ENCODE data around the gene LAMC3. TPM values are rescaled to one million over a fixed set of nuclear protein-coding genes. Genes with fewer than 3 reads are reported as not detected.
"Not testable (repeated sequence)": the region's sequence is repeated elsewhere in the genome, so short reads cannot be mapped to it uniquely, and the experiment has no call there.

The LAMC3 gene
- total RNA-seq, 1 donor from 2014 or later, result 0.52 TPM

DNA sequence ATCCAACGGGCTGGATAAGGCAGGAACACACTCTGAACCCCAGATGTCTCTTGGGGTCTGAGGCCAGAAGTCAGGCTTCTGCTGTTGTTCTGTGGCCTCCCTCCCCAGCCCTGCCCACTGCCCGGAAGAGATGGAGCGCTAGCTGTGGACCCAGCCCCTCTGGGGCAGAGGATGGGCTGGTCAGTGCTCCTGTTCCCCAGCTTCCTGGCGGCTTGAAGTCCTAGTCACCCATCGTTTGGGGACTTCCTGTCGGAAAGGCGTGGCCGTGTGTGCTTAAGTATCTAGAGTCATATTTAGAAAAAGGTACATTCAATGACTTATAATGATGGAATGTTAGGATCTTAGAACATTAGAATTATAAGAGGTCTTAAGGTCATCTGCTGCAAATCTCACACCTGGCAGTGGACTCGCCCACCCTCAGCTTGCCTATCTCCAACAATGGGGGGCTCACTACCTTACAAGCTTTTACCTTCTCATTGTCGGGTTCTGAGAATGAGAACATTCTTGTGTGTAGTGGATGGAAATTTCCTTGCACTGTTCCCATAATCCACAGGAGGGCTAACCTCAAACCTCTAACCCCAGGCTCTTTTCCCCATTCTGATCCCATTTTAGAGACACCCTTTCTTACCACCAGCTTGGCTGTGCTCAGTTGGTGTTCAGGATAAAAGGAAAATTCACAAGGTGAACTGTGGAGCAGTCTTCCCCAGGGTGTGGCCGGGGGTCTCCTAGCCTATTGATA, 74.0 kb downstream of the LAMC3 start:
- peak; percentile 52 for ATAC-seq

DNA sequence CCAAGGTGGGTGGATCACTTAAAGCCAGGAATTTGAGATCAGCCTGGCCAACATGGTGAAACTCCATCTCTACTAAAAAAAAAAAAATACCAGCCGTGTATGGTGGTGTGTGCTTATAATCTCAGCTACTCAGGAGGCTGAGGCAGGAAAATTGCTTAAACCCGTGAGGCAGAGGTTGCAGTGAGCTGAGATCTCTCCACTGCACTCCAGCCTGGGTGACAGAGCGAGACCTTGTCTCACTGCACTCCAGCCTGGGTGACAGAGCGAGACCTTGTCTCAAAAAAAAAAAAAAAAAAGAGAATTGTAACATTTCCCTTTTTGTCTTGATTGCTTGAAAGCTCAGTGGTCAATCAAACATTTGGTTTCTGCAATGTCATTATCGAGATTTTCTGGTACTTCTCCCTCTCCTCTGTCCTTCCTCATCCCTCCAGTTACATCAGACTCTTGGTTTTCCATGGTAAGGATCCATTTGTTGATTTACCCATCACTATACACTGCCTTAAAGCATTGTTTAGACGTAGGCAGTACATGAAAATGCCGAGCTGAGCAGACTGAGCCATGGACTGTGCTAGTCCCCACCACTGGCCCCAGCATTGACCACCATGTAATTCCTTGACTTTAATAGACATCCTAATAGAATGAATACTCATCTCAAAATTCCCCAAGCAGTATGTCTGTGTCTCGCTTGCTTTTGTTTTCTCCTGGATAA, 75.8 kb downstream of the LAMC3 start:
- no peak for ATAC-seq

DNA sequence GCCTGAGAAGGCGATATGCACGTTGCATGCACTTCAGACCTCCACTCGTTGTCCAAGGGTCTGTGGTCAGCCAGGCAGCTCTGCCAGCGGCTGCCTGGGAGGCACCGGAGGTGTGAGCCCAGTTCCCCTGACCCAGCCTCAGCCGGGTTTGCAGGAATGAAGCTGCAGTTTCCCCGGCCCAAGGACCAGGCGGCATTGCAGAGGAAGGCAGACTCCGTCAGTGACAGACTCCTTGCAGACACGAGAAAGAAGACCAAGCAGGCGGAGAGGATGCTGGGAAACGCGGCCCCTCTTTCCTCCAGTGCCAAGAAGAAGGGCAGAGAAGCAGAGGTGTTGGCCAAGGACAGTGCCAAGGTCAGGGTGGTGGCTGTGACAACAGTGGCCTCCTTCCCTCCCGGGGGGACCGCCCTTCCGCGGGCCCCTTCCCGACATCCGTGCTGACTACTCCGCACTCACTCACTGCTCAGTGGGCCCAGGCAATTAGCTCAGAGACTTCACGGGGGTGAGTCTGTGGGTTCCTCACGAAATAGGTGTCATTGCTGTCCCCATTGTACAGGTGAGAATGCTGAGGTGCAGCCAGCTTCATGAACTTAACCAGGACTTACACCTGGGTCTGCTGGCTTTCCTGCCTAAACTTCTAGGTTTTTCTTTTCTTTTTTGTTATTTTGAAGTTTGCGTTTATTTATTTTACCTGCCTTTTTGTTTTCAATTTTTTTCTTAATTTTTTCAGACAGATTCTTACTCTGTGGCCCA, 76.6 kb downstream of the LAMC3 start:
- no peak for ATAC-seq

DNA sequence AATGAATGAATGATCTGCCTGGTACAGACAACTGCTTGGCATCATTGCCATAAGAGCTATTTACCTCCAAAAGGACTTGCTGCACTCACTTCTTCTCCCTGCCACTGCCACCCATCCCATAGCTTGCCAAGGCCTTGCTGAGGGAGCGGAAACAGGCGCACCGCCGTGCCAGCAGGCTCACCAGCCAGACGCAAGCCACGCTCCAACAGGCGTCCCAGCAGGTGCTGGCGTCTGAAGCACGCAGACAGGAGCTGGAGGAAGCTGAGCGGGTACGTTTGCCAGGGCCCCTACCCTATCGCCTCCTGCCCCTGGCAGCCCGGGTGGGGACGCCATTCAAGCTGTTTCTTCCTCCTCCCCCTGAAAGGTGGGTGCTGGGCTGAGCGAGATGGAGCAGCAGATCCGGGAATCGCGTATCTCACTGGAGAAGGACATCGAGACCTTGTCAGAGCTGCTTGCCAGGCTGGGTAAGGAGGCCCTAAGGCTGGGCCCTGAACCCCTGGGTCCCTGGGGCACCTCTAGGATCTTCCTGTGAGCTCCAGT, 78.5 kb downstream of the LAMC3 start:
- ATAC-seq, result no peak

DNA sequence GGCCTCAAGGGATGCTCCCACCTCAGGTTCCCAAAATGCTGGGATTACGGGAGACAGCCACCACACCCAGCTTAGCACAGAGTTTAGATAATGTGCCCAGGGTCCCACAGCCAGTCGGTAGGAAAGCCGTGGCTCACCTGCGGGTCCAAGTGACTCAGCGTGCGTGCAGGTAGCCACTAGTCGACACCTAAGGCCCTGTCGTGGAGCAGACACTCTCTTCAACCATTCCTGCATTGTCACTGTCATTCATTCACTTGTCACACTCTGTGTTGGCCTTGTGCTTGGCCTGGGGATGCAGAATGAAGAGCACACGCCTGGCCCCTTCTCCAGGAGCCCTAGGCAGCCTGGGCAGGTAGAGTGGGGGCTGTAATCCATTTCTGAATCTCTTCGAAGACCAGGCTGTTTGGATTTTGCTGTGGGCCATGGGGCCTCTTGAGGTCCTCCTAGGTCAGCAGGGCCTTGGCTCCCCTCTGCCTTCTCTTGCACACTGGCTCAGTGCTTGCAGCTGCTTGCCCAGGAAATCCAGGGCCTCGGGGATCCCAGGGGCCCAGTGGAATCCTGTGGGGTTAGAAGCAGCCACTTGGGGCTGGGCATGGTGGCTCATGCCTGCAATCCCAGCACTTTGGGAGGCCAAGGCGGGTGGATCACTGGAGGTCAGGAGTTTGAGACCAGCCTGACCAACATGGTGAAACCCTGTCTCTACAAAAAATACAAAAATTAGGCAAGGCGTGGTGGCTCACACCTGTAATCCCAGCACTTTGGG, 81.2 kb downstream of the LAMC3 start:
- no peak for ATAC-seq

DNA sequence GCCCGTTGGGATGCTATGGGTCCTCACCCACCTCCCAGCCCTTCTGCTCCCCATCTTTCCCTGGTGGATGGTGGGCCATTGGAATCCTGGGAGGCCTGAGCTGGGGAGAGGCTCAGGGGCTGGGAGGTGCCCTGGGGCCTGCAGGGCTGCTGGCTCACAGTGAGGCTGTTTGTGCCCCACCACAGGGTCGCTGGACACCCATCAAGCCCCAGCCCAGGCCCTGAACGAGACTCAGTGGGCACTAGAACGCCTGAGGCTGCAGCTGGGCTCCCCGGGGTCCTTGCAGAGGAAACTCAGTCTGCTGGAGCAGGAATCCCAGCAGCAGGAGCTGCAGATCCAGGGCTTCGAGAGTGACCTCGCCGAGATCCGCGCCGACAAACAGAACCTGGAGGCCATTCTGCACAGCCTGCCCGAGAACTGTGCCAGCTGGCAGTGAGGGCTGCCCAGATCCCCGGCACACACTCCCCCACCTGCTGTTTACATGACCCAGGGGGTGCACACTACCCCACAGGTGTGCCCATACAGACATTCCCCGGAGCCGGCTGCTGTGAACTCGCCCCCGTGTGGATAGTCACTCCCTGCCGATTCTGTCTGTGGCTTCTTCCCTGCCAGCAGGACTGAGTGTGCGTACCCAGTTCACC, 82.5 kb downstream of the LAMC3 start:
- ATAC-seq, result no peak

DNA sequence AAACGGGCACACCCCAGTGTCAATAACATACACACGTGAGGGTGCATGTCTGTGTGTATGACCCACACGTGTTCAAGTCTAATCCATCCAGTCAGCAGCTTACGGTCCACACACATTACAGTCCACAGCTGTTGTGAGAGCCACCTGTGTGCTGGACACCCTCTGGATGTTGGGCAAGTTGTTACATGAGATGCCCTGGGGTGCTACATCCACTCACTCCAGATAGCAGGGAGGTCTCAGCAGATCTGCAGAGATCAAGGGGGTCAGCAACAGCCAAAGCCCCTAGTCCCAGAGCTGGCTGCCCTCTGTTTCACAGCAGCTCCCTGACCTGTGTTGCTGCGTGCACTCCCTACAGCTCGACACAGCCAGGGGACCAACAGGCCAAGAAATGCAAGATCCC, 83.1 kb downstream of the LAMC3 start:
- no peak for ATAC-seq

DNA sequence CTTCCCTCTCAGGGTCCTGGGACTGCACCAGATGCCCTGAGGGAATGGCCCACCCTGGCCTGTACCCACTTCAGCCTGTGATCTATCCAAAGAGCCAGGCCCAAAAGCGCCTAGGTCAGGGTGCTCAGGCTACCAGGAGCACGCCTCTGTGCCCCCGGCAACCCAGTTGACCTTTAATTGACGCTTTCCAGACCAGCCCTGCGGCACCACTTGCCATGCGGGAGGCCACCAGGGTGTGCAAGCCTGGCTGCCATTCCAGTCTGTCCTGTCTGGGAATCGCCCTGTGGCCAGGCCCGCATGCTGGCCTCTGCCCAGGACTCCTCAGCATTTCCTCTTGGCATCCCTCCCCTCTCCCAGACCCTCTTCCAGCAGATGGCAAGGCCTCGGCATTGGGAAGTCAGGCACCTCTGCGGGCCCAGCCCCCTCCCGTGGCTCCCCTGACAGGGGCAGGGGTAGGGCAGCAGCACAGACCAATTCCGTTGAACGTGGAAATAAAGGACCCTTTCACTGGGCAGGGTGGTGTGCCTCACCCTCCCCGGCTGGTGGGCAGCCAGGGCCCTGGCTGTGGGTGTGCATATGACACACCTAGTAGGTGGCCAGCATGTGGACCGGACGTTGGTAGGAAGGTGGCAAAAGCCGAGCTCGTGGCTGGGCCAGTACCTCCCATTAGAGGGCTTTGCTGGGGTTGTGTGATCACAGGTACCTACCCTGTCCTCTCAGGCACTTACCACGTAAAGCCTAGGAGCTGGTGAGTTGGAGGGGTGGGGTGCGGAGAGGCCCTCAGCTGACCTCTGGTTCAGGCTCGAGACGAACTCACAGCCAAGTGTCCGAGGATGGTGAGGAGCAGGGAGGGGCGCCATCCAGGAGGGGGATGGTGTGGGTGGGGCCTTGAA, 83.8 kb downstream of the LAMC3 start:
- ATAC-seq, result peak; percentile 32

DNA sequence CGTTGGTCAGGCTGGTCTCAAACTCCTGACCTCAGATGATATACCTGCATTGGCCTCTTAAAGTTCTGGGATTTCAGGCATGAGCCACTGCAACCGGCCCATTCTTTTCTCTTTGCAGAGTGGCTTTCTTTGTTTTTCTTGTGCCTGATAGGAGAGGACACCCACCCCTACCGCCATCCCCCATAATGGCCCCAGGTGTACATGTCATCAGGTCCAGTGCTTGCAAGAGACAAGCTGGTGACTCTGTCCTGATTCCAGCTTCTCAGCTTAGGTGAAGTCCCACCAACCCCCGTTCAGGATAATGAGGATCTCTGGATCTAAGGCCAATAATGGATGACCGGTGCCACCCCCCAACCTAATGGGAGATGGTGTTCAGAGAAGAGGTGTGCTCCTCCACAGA, 85.0 kb downstream of the LAMC3 start:
- ATAC-seq, result no peak

DNA sequence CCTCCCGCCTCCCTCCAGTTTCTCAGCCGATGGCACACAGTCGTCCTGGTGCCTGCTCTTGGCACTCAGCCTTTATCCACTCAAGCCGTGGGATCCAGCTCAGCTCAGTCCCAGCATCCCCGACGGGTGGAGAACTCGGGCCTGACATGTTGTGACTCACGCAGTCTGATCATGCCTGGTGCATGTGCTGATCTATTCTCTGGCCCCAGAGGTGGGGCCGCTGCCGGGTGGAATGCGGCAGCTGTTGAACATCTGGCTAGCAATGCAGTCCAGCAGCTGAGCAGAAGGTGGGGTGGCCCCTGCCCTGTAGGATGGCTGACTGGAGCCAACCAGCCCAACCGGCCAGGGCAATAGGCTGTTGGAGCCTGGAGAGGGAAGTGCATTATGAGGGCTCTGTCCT, 85.6 kb downstream of the LAMC3 start:
- ATAC-seq, result peak; percentile 84

DNA sequence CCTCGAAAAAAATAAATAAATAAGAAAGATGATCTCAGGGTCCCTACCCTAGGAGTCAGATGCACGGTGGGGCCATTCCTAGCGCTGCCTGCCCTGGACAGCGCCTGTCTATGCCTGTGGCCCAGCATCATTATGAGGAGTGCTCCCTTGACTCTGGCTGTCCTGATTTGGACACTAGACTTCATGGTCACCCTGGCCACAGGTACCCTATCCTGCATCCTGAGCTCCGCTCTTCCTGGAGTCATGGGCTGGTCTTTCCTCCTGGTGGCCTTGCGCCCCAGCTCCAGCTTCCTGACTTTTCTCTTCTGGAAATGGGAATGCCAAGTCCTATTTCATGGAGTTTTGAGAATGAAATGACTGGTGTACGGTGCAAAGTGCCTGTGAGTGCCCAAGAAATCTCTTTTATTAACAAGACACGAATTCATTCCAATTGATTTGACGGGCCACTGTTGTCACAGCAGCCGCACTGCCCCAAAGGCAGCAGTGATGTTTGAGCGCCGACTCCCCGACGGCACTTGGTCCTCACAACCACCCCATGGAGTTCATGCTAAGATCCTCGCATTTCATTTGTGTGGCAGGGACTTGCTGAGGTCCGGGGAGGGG, 86.8 kb downstream of the LAMC3 start:
- no peak for ATAC-seq

DNA sequence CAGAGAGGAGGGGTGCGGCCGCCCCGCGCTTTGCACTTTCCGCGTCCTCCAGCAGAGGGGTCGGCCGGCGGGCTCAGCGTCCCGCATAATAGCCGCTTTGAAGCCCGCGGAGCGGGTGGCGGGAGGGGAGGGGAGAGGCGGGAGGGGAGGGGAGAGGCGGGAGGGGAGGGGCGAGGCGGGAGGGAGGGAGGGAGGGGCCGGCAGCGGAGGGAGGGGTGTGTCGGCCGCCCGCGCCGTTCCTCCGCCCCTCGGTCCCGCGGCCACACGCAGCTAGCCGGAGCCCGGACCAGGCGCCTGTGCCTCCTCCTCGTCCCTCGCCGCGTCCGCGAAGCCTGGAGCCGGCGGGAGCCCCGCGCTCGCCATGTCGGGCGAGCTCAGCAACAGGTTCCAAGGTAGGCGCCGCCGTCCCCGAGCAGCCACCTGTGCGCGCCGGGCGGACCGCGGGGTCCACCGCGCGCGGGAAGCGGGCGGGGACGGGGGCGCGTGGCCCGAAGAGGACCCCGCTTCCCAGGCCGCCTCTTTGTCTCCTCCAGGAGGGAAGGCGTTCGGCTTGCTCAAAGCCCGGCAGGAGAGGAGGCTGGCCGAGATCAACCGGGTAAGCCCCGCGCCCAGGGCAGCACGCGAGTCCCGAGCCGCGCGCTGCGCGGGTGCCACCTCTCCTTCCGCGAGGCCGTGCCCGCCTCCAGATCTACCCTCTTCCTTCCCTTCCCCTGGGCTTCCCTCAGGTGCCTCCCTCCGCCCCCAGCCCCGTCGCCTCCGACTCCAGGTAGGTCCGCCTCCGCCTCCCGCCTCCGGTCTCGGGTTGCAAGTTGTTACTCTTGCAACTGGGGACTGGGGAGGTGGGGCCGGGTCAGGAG, 87.5 kb downstream of the LAMC3 start, which contains the start of gene AIF1L:
Gene AIF1L, plus strand, starts transcription at position 263 of the 857 bp plus-strand sequence. Its CDS starts 99 bp downstream, at position 362.
- peak; percentile 3 for ATAC-seq

DNA sequence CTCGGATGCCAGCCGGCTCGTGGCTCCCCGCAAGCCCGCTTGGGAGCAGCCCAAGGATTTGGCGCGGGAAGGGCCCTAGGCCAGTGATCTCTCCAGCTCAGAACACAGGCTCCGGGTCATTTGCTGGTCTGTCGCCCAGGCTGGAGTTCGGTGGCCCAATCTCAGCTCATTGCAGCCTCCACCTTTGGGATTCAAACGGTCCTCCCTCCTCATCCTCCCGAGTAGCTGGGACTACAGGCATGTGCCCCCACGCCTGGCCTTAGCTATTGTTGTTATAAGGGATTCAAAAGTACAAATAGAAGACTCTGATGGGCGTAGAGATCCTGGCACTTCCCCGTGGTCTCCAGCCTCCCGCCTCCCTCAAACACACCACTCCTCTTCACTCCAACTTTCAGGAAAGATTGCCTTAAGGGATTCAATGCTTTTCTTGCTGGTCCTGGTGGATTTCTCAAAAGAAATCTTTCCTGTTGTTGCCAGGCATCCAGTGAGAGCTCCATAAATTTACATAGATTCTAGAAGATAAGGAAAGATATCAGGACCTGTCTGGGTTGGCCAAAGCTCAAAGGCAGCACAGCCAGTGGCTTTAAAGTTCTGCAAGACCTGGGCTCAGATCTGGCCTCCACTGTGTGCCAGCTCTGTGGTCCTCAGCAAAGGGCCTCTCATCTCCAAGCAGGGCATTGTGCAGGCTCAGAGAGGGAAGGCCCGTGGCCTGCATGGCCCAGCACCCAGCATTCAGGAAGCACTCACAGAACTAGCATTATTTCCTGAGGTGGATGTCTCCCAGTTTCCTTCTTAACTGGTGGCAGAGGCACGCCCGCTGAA, 88.4 kb downstream of the LAMC3 start:
- ATAC-seq, result no peak

DNA sequence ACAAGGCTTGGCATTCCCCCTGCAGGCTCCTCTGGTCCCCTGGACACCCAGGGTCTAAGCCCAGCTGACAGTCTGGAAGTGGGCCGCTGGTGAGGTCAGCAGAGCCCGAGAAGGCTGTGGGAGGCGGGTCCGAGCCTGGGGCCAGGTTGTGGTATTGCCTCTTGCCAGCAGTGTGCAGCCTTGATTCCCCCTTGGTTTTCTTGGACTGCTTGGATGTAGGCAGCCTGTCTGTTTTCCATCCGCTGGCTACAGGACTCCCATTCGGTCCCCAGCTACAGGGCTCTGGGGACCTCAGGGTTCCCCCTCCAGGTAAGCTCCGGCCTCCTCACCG, 88.9 kb downstream of the LAMC3 start:
- no peak for ATAC-seq

DNA sequence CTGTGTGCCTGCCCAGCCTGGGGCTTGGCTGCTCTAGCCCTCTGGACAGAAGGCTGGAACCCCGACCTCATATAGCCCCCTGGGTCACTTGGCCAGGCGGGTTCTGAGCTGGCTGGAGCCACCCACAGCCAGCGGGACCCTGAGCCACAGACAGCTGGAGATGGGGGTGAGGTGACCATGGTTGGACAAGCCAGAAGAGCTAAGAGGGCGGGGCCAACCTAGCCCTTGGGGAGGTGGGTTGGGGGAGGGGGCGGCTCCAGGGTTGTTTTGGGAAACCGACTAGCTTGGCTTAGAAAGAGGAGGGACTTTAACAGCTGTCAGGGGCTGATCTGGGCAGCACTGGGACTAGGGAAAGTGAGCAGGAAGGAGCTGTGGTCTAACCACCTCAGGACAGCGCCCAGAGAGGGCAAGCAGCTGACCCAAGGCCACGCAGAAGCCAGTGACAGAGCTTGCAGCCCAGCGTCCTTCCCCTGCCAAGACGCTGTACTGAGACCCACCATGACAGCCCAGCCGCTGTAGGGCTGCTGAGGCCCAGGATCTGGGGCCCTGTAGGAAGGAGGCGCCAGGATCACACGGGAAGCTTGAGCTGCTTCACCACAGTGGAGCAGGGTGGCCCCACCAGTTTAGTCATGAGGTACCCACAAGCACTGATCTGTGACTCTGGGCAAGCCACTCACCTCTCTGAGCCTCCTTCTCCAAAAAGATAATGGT, 89.6 kb downstream of the LAMC3 start:
- ATAC-seq, result no peak

DNA sequence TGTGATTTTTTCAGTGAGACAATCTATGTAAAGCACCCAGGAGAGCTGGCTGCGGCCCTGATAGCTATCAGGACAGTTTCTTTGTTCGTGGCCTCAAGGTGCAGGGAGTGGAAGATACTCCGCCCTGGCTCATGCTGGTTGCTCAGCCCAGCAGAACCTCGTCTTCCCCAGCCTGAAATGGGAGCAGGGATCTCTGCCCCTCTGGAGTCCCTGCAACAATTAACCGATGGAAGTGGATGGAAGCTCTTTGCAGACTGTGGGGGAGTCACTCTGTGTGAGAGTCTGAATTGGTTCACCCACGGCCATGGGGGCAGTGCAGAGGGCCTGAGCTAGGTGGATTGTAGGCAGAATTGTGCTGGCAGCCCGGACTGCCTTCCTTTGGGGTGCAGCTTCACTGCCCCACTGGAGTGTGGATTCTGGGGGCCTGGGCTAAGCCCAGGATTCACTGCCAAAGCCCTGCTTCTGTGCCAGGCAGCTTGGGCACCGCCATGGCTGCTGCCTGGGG, 90.2 kb downstream of the LAMC3 start:
- ATAC-seq, result no peak

DNA sequence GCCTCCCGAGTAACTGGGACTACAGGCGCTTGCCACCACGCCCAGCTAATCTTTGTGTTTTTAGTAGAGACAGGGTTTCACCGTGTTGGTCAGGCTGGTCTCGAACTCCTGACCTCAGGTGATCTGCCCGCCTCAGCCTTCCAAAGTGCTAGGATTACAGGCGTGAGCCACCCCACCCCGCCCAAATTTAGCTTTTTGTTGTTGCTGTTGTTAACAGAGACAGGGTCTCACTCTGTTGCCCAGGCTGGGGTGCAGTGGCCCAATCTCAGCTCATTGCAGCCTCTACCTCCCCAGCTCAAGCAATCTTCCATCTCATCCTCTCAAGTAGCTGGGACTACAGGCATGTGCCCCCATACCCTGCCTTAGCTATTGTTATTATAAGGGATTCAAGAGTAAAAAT, 90.9 kb downstream of the LAMC3 start:
- not testable (repeated sequence) for ATAC-seq

DNA sequence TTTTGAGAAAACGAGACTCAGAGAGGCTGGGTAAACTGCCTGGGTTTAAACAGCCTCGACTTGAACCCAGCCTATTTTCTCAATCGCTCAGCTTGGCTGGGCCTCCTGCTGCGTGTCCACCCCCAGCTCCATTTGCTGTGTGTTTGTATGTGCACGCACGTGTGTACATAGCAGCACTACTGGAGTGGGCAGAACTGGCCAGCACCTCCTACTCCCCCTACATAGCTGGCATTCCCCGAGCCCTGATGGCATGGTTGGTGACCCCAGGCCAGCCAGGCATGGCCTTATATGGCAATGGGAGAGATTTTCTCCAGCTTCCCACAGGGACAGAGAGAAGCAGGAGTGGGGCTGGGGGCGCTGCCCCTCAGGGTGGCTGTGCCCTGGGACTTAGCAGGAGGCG, 91.5 kb downstream of the LAMC3 start:
- no peak for ATAC-seq

All from esophagus mucosa (tissue), 1 donor.